H1 (cell line): ENCODE results near the gene LYPD1. TPM values are rescaled to one million over a fixed set of nuclear protein-coding genes. Genes with fewer than 3 reads are reported as not detected.

Experiments used
- BRCA1 ChIP-seq: IDR thresholded peaks from 2 replicates; pipeline ENCODE4 v1.6.1; 2012; ENCODE audit warnings: low read depth, low read length, improper control_type of control experiment
- JUND ChIP-seq: IDR thresholded peaks from 2 replicates; pipeline ENCODE4 v1.6.1; 2011; ENCODE audit warnings: mild to moderate bottlenecking, improper control_type of control experiment, low read length
- KDM4A ChIP-seq: IDR thresholded peaks from one replicate; pipeline ENCODE4 v1.7.1; 2012; ENCODE audit warnings: low read depth, mild to moderate bottlenecking, moderate library complexity, low read length, inconsistent platforms; ENCODE audit not compliant: severe bottlenecking
- RBBP5 ChIP-seq: IDR thresholded peaks from 2 replicates; pipeline ENCODE4 v1.7.1; 2012; ENCODE audit warnings: low read depth, mild to moderate bottlenecking, inconsistent platforms, low read length, moderate library complexity, borderline replicate concordance
- SP4 ChIP-seq: IDR thresholded peaks from 2 replicates; pipeline ENCODE4 v1.6.1; 2012; ENCODE audit warnings: low read length, inconsistent platforms
- TCF12 ChIP-seq: IDR thresholded peaks from 2 replicates; pipeline ENCODE4 v1.6.1; 2011; ENCODE audit warnings: low read depth, mild to moderate bottlenecking, low read length
- TEAD4 ChIP-seq: IDR thresholded peaks from 2 replicates; pipeline ENCODE4 v1.6.1; 2012; ENCODE audit warnings: low read depth, low read length, inconsistent platforms, mixed read lengths
- polyA plus RNA-seq, 7 experiments: library from polyadenylated mRNA; depleted of rRNA in 3 of 7; stranded (reverse) in 5 of 7; unstranded in 2 of 7; fragments of >200 nt in 5 of 7; fragments of 200-250 nt in 2 of 7; gene quantifications; 1 replicate in 5 of 7; 2 replicates in 1 of 7; 4 replicates in 1 of 7; pipeline versions ENCODE4 v1.2.1 to v1.2.3, GENCODE V29; 2011 to 2013; ENCODE audit warnings: missing spikeins in 2 of 7, mixed read lengths in 2 of 7
- total RNA-seq: library from RNA; stranded (reverse); fragmentation: NEBNext Ultra II Directional; extraction: Animal tissue kit (Norgen Biotek cat#: 25700); gene quantifications from 2 replicates; pipeline ENCODE4 v1.2.1, GENCODE V29; 2021
- TF ChIP-seq, protein P1 (sequence below), 3 experiments: IDR thresholded peaks; 1 replicate in 2 of 3; 2 replicates in 1 of 3; pipeline versions ENCODE4 v1.5.1 to v1.6.1; 2011; ENCODE audit warnings: low read length in 3 of 3, mild to moderate bottlenecking in 3 of 3, inconsistent platforms in 2 of 3, low read depth in 1 of 3, moderate library complexity in 1 of 3; ENCODE audit not compliant: insufficient read depth in 1 of 3; ENCODE audit errors: control extremely low read depth in 1 of 3
- TF ChIP-seq, protein P2 (sequence below): IDR thresholded peaks from 2 replicates; pipeline ENCODE4 v1.6.1; 2012; ENCODE audit warnings: inconsistent platforms
- TF ChIP-seq, protein P3 (sequence below): IDR thresholded peaks from 2 replicates; pipeline ENCODE4 v1.6.1; 2011; ENCODE audit warnings: low read depth, mild to moderate bottlenecking, low read length; ENCODE audit not compliant: insufficient read depth

The LYPD1 gene
- total and polyA plus RNA-seq, 2 of the 8 experiments (the other 6 are each of a cell fraction or from before 2014, with no cell fraction given), result 1.9 to 2.7 TPM

DNA sequence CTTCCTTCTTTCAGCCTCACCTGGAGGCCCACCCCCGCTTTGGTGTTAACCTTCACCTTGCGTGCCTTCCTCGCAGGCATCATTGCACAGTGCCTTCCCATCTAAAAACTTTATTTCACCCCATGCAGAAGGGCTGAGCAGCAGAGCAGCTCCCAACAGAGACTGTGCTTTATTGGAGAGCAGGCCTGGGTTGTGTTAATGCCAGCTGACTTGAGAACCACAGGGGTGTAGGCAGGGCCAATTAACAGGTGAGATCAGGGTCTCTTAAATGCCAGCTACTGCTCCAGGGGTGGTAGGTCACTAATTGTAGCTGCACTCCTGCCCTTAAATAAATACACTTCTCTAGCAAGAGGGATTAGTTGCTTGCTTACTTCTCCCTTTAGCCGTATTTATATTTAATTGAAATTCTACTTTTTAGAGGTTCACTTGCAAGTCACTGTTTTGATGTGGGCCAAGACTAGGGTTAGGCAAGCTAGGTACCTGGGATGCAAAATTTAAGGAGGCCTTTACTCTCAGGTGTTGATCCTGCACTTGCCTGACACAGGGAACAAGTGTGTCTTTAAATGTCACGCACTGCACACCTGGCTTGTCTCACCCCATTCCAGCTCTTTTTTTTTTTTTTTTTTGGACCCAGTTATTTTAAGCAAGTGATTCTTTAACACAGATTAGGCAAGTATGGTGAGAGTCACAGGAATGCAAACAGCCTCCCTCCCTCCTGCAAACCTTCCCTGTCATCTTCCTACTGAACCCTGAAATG lies 54.5 kb downstream of the LYPD1 start (continued):
- TF ChIP-seq RBBP5, result no peak
- no peak for TF ChIP-seq SP4
- TF ChIP-seq, protein P1, sequence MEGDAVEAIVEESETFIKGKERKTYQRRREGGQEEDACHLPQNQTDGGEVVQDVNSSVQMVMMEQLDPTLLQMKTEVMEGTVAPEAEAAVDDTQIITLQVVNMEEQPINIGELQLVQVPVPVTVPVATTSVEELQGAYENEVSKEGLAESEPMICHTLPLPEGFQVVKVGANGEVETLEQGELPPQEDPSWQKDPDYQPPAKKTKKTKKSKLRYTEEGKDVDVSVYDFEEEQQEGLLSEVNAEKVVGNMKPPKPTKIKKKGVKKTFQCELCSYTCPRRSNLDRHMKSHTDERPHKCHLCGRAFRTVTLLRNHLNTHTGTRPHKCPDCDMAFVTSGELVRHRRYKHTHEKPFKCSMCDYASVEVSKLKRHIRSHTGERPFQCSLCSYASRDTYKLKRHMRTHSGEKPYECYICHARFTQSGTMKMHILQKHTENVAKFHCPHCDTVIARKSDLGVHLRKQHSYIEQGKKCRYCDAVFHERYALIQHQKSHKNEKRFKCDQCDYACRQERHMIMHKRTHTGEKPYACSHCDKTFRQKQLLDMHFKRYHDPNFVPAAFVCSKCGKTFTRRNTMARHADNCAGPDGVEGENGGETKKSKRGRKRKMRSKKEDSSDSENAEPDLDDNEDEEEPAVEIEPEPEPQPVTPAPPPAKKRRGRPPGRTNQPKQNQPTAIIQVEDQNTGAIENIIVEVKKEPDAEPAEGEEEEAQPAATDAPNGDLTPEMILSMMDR (IDR thresholded peaks at IDR 0.05; ENCODE audit: control extremely low read depth in 1 of 3, insufficient read depth in 1 of 3, low read depth in 1 of 3, low read length in 3 of 3), result no peak
- no peak for TF ChIP-seq TCF12
- no peak for TF ChIP-seq JUND
- TF ChIP-seq, protein P2, sequence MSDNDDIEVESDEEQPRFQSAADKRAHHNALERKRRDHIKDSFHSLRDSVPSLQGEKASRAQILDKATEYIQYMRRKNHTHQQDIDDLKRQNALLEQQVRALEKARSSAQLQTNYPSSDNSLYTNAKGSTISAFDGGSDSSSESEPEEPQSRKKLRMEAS, result no peak
- TF ChIP-seq, protein P3, sequence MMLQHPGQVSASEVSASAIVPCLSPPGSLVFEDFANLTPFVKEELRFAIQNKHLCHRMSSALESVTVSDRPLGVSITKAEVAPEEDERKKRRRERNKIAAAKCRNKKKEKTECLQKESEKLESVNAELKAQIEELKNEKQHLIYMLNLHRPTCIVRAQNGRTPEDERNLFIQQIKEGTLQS, result no peak
- no peak for TF ChIP-seq KDM4A
- no peak for TF ChIP-seq BRCA1
- TF ChIP-seq TEAD4, result no peak
